ENCODE measurements around the gene CCL7. TPM values are rescaled to one million over a fixed set of nuclear protein-coding genes. Genes with fewer than 3 reads are reported as not detected.

The CCL7 gene
- total RNA-seq, 1 donor from 2014 or later = not detected

- no peak for DNase-seq (ENCODE audit: low spot score)
Measured at GRCh38 chr17:34287875-34288274, 17.9 kb downstream of the CCL7 start.

- DNase-seq (ENCODE audit: low spot score) = no peak
Measured at GRCh38 chr17:34290586-34290985, 20.6 kb downstream of the CCL7 start.

GRCh38 chr17:34291721-34292348 lies 21.8 kb downstream of the CCL7 start:
- DNase-seq (ENCODE audit: low spot score) = no peak

- DNase-seq (ENCODE audit: low spot score) = no peak
Measured at GRCh38 chr17:34299027-34299426, 29.0 kb downstream of the CCL7 start.

- DNase-seq (ENCODE audit: low spot score) = no peak
Measured at GRCh38 chr17:34299956-34300577, 30.0 kb downstream of the CCL7 start.

- no peak for DNase-seq (ENCODE audit: low spot score)
Measured at GRCh38 chr17:34300652-34301370, 30.8 kb downstream of the CCL7 start.

GRCh38 chr17:34301986-34302385 lies 32.0 kb downstream of the CCL7 start:
- DNase-seq (ENCODE audit: low spot score) = no peak

- DNase-seq (ENCODE audit: low spot score) = no peak
Measured at GRCh38 chr17:34302636-34303035, 32.6 kb downstream of the CCL7 start.

- no peak for DNase-seq (ENCODE audit: low spot score)
Measured at GRCh38 chr17:34303606-34304005, 33.6 kb downstream of the CCL7 start.

- no peak for DNase-seq (ENCODE audit: low spot score)
Measured at GRCh38 chr17:34305061-34305460, 35.0 kb downstream of the CCL7 start.

- no peak for DNase-seq (ENCODE audit: low spot score)
Measured at GRCh38 chr17:34305606-34306005, 35.6 kb downstream of the CCL7 start.

GRCh38 chr17:34306466-34306865 lies 36.4 kb downstream of the CCL7 start:
- no peak for DNase-seq (ENCODE audit: low spot score)

GRCh38 chr17:34307110-34307509 lies 37.1 kb downstream of the CCL7 start:
- no peak for DNase-seq (ENCODE audit: low spot score)

- no peak for DNase-seq (ENCODE audit: low spot score)
Measured at GRCh38 chr17:34308371-34308770, 38.4 kb downstream of the CCL7 start.

GRCh38 chr17:34311291-34311690 lies 41.3 kb downstream of the CCL7 start:
- DNase-seq (ENCODE audit: low spot score) = no peak

GRCh38 chr17:34312080-34312479 lies 42.1 kb downstream of the CCL7 start:
- no peak for DNase-seq (ENCODE audit: low spot score)

GRCh38 chr17:34313164-34313563 lies 43.1 kb downstream of the CCL7 start:
- DNase-seq (ENCODE audit: low spot score) = no peak

GRCh38 chr17:34314279-34314678 lies 44.3 kb downstream of the CCL7 start:
- no peak for DNase-seq (ENCODE audit: low spot score)

- no peak for DNase-seq (ENCODE audit: low spot score)
Measured at GRCh38 chr17:34318474-34318873, 48.5 kb downstream of the CCL7 start.

- DNase-seq (ENCODE audit: low spot score) = no peak
Measured at GRCh38 chr17:34319039-34319483, 49.0 kb downstream of the CCL7 start, which contains the start of gene CCL8. Gene CCL8, plus strand, starts transcription at chr17:34319435. Its CDS starts 67 bp downstream, at chr17:34319502.
